Activated CD8-positive, alpha-beta T cell treated with anti-CD3 and anti-CD28 coated beads for 36 hours (primary cell): ENCODE measurements around the gene L3MBTL4. TPM values are rescaled to one million over a fixed set of nuclear protein-coding genes. Genes with fewer than 3 reads are reported as not detected.

Experiments
- ATAC-seq: fragments of 200-7000 bp; cut with Tn5 transposase; one replicate; pipeline ENCODE4 v1.10.0; 2021; ENCODE audit warnings: mild to moderate bottlenecking, moderate library complexity
- CTCF ChIA-PET: fragments of 350-600 bp; sonication (Branson Sonifier 250); formaldehyde crosslinking; loops from one replicate; lab custom pipeline; 2021; ENCODE audit warnings: antibody characterized with exemption; lab: Charles Lee
- POLR2A ChIA-PET: fragments of 350-600 bp; sonication (Branson Sonifier 250); formaldehyde crosslinking; loops from one replicate; lab custom pipeline; 2021; ENCODE audit warnings: antibody characterized with exemption; lab: Charles Lee
- DNase-seq: peaks from one replicate; pipeline ENCODE4 v3.0.0-alpha.2; 2020
- H3K27ac Mint-ChIP-seq: one replicate; pipeline ENCODE4 v1.8.0; 2021; ENCODE audit warnings: mild to moderate bottlenecking, mixed read lengths
- H3K27me3 Mint-ChIP-seq: one replicate; pipeline ENCODE4 v1.8.0; 2021; ENCODE audit warnings: mixed read lengths
- H3K36me3 Mint-ChIP-seq: one replicate; pipeline ENCODE4 v1.8.0; 2021; ENCODE audit warnings: low read depth, mixed read lengths
- H3K4me1 Mint-ChIP-seq: one replicate; pipeline ENCODE4 v1.8.0; 2021; ENCODE audit warnings: low read depth, mixed read lengths
- H3K4me3 Mint-ChIP-seq: one replicate; pipeline ENCODE4 v1.8.0; 2021; ENCODE audit warnings: mild to moderate bottlenecking, moderate library complexity, mixed read lengths
- H3K9me3 Mint-ChIP-seq: one replicate; pipeline ENCODE4 v1.8.0; 2021; ENCODE audit warnings: mixed read lengths
- intact Hi-C: fragments of 100-400 bp; cut with micrococcal nuclease; formaldehyde crosslinking; loops from one replicate; pipeline ENCODE4 v1.10.0; 2022
- total RNA-seq, 2 experiments: library from RNA; stranded (reverse); gene quantifications; one replicate each; pipeline ENCODE4 v1.2.3, GENCODE V29; 2021
- TF ChIP-seq, protein P1 (sequence below): fragments of 200-600 bp; IDR thresholded peaks from one replicate; pipeline ENCODE4 v1.8.0; 2022; ENCODE audit warnings: antibody characterized with exemption, mild to moderate bottlenecking

Gene L3MBTL4
- total RNA-seq, 2 experiments from 2014 or later = not detected

DNA sequence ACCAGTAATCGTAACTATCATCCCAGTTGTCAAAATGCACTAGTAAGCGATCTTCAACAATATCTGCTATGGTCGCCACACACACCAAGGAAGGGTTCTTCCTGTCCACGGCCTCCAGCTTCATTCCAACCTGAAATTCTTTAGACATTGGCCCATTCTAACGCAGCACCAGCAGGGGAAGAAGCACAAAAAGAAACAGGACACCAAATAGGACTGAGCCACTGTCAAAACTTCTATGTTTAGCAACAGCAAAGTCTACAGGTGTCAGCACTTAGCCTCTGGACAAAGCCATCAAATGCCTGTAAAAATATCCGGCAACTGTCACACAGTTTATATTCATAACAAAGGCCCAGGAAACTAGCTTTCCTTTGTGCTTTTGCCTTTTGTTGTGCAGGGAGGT is 175.0 kb downstream of the L3MBTL4 start:
- intact Hi-C loops = no loop called here
- Mint-ChIP-seq H3K4me3 (no peak overlapping the region), H3K27me3 (no peaks in the 10 kb centered on the region), H3K4me1 (no peaks in the 10 kb centered on the region), H3K27ac (no peak overlapping the region), H3K36me3 (no peaks in the 10 kb centered on the region), H3K9me3 (no peaks in the 10 kb centered on the region)
- CTCF ChIA-PET = no interaction called here
- ATAC-seq (no peak), DNase-seq (no peak)
- TF ChIP-seq, protein P1, sequence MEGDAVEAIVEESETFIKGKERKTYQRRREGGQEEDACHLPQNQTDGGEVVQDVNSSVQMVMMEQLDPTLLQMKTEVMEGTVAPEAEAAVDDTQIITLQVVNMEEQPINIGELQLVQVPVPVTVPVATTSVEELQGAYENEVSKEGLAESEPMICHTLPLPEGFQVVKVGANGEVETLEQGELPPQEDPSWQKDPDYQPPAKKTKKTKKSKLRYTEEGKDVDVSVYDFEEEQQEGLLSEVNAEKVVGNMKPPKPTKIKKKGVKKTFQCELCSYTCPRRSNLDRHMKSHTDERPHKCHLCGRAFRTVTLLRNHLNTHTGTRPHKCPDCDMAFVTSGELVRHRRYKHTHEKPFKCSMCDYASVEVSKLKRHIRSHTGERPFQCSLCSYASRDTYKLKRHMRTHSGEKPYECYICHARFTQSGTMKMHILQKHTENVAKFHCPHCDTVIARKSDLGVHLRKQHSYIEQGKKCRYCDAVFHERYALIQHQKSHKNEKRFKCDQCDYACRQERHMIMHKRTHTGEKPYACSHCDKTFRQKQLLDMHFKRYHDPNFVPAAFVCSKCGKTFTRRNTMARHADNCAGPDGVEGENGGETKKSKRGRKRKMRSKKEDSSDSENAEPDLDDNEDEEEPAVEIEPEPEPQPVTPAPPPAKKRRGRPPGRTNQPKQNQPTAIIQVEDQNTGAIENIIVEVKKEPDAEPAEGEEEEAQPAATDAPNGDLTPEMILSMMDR = no peak
- POLR2A ChIA-PET = no interaction called here

DNA sequence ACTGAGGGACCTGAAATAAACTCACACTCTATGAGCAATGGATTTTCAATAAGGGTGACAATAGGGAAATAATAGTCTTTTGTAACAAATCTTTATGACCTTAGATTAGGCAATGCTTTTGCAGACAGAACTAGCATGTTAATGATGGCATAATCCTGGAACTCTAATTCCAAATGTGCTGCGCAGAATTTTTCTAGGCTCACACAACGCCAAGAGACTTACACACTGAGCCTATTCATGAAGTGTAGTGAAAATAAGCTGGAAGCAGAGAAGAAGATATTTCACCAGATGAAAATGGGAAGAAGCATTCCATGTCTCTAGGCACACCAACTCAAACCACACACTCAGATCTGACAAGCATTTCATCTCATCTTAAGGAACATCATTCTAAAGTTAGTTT is 178.5 kb downstream of the L3MBTL4 start:
- TF ChIP-seq, protein P1 = no peak
- ATAC-seq = no peak
- Mint-ChIP-seq H3K4me3 (no peak overlapping the region), H3K27ac (no peak overlapping the region), H3K36me3 (no peaks in the 10 kb centered on the region), H3K27me3 (no peaks in the 10 kb centered on the region), H3K4me1 (no peaks in the 10 kb centered on the region), H3K9me3 (peaks cover 4% of the 10 kb centered on the region)
- intact Hi-C loops = no loop called here
- DNase-seq = no peak
- POLR2A ChIA-PET = no interaction called here
- CTCF ChIA-PET = no interaction called here

DNA sequence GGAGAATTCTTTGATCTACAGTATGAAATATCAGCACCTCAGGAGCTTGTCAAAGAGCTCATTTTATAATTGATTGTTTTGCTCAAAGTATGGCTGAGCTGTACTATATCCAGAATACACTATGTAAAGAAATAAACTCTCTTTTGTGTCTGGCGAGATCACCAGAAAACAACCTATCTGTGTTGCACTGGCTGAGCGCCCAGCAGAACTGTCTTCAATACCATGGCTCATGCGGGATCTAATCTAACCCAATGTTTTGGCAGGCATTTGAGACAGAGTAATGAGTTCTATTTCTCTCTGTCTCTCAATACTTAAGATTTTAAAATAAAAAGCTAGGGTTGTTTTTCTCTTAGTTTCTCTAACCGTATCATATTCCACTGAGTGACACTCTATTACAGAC is 192.4 kb downstream of the L3MBTL4 start:
- ATAC-seq (no peak), DNase-seq (no peak)
- H3K4me3 Mint-ChIP-seq = no peak overlapping the region
- TF ChIP-seq, protein P1 = no peak
- H3K27me3 Mint-ChIP-seq = no peaks in the 10 kb centered on the region
- CTCF ChIA-PET = interaction anchor here (1.0 kb wide), 1 partner anchor 45 kb away, joined by 3 read pairs; no protein-coding TSS in a partner anchor
- POLR2A ChIA-PET = no interaction called here
- intact Hi-C loops = no loop called here
- H3K36me3 Mint-ChIP-seq = no peaks in the 10 kb centered on the region
- no peaks in the 10 kb centered on the region for H3K9me3 Mint-ChIP-seq
- H3K4me1 Mint-ChIP-seq = no peaks in the 10 kb centered on the region
- no peak overlapping the region for H3K27ac Mint-ChIP-seq

DNA sequence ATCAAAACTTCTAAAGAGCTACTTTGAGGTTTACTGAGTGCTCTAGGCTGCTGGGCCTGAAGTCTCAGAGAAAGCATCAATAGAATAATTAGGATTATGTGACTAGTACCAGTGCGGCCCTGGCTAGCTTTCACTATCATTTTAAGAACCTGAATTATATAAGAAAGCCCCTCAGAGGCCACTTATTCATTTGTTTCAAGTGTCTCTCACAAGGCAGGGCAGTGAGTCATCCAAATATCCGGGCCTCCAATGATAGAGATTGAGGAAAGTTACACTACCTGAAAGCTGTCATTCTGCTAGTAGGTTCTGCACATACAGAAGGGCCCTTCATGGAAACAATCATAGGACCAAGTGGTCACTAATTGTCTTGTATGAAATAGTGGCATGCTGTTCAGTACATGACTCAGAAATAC is 193.1 kb downstream of the L3MBTL4 start:
- no peak for DNase-seq
- Mint-ChIP-seq H3K9me3 (no peaks in the 10 kb centered on the region), H3K4me1 (no peaks in the 10 kb centered on the region), H3K27ac (no peak overlapping the region), H3K36me3 (no peaks in the 10 kb centered on the region), H3K27me3 (no peaks in the 10 kb centered on the region), H3K4me3 (no peak overlapping the region)
- intact Hi-C loops = no loop called here
- TF ChIP-seq, protein P1 = no peak
- CTCF ChIA-PET = interaction anchor here (1.0 kb wide), 1 partner anchor 46 kb away, joined by 3 read pairs; no protein-coding TSS in a partner anchor
- POLR2A ChIA-PET = no interaction called here
- no peak for ATAC-seq

DNA sequence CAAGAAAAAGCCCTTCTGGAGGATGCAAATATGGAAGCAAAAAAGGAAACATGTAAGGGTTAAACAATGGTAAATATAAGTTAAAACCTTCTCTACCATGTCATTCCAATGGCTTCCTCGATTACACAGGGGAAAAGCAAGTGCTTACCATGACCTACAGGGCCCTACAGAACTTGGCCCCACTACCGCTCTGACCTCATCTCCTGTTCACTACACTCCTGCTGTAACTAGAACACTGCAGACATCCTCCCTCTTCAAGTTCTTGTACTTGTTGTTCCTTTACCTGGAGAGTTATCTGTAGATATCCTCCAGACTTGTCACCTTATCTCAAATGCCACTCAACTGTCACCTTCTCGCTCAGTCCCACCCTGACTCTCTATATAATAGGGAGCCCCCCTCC is 194.6 kb downstream of the L3MBTL4 start:
- H3K36me3 Mint-ChIP-seq = no peaks in the 10 kb centered on the region
- intact Hi-C loops = no loop called here
- no peak overlapping the region for H3K27ac Mint-ChIP-seq
- ATAC-seq (no peak), DNase-seq (no peak)
- TF ChIP-seq, protein P1 = no peak
- no peak overlapping the region for H3K4me3 Mint-ChIP-seq
- no peaks in the 10 kb centered on the region for H3K9me3 Mint-ChIP-seq
- ChIA-PET CTCF (no interaction called here), POLR2A (no interaction called here)
- H3K27me3 Mint-ChIP-seq = no peaks in the 10 kb centered on the region
- H3K4me1 Mint-ChIP-seq = no peaks in the 10 kb centered on the region
